ENCODE measurements around the gene TEAD2. TPM values are rescaled to one million over a fixed set of nuclear protein-coding genes. Genes with fewer than 3 reads are reported as not detected.

TEAD2 gene
- total and polyA plus RNA-seq, 2 of the 13 experiments (the other 11 are each of a cell fraction or from before 2014, with no cell fraction given) = 10.8 to 12.5 TPM

- TF ChIP-seq ZFP62 (CRISPR knock-in tag; IDR thresholded peaks at IDR 0.05) = no peak
- no peak for TF ChIP-seq ZNF333 (CRISPR knock-in tag; IDR thresholded peaks at IDR 0.05; ENCODE audit: borderline replicate concordance)
- TF ChIP-seq REXO4 (CRISPR knock-in tag; IDR thresholded peaks at IDR 0.05; ENCODE audit: borderline replicate concordance) = no peak
- TF ChIP-seq, protein P1, sequence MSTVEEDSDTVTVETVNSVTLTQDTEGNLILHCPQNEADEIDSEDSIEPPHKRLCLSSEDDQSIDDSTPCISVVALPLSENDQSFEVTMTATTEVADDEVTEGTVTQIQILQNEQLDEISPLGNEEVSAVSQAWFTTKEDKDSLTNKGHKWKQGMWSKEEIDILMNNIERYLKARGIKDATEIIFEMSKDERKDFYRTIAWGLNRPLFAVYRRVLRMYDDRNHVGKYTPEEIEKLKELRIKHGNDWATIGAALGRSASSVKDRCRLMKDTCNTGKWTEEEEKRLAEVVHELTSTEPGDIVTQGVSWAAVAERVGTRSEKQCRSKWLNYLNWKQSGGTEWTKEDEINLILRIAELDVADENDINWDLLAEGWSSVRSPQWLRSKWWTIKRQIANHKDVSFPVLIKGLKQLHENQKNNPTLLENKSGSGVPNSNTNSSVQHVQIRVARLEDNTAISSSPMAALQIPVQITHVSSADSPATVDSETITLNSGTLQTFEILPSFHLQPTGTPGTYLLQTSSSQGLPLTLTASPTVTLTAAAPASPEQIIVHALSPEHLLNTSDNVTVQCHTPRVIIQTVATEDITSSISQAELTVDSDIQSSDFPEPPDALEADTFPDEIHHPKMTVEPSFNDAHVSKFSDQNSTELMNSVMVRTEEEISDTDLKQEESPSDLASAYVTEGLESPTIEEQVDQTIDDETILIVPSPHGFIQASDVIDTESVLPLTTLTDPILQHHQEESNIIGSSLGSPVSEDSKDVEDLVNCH (CRISPR knock-in tag; IDR thresholded peaks at IDR 0.05) = no peak
- TF ChIP-seq NR2F2 (IDR thresholded peaks at IDR 0.05; ENCODE audit: borderline replicate concordance, low read depth) = no peak
- TF ChIP-seq, protein P2, sequence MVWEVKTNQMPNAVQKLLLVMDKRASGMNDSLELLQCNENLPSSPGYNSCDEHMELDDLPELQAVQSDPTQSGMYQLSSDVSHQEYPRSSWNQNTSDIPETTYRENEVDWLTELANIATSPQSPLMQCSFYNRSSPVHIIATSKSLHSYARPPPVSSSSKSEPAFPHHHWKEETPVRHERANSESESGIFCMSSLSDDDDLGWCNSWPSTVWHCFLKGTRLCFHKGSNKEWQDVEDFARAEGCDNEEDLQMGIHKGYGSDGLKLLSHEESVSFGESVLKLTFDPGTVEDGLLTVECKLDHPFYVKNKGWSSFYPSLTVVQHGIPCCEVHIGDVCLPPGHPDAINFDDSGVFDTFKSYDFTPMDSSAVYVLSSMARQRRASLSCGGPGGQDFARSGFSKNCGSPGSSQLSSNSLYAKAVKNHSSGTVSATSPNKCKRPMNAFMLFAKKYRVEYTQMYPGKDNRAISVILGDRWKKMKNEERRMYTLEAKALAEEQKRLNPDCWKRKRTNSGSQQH (CRISPR knock-in tag; IDR thresholded peaks at IDR 0.05; ENCODE audit: low read depth) = no peak
- no peak for TF ChIP-seq RCOR2 (CRISPR knock-in tag; IDR thresholded peaks at IDR 0.05)
- no peak for TF ChIP-seq REST (IDR thresholded peaks at IDR 0.05; ENCODE audit: borderline replicate concordance in 1 of 2, low read depth in 1 of 2, low read length in 2 of 2)
- TF ChIP-seq, protein P3, sequence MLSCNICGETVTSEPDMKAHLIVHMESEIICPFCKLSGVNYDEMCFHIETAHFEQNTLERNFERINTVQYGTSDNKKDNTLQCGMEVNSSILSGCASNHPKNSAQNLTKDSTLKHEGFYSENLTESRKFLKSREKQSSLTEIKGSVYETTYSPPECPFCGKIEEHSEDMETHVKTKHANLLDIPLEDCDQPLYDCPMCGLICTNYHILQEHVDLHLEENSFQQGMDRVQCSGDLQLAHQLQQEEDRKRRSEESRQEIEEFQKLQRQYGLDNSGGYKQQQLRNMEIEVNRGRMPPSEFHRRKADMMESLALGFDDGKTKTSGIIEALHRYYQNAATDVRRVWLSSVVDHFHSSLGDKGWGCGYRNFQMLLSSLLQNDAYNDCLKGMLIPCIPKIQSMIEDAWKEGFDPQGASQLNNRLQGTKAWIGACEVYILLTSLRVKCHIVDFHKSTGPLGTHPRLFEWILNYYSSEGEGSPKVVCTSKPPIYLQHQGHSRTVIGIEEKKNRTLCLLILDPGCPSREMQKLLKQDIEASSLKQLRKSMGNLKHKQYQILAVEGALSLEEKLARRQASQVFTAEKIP (CRISPR knock-in tag; IDR thresholded peaks at IDR 0.05; ENCODE audit: borderline replicate concordance) = no peak
- no peaks in the 10 kb centered on the region for H4K20me1 ChIP-seq (ENCODE audit: insufficient read depth, low read length)
- in situ Hi-C loops (cut with HindIII; ENCODE audit: extremely low pct_ligation_motif_present, low pct_unique_long_range_greater_than_20kb) = no loop called here
- FAIRE-seq (no peak), ATAC-seq (no peak), DNase-seq (ENCODE audit: low spot score) (no peak)
- H3K27me3 ChIP-seq (ENCODE audit: control insufficient read depth in 1 of 2, insufficient read depth in 2 of 2, low read length in 2 of 2) = peaks cover 11 to 24% of the 10 kb centered on the region in 2 experiments; a peak in 4 of 5 replicates
- BruUV-seq (replicated peaks) = no TSS peak
- intact Hi-C loops (cut with micrococcal nuclease; ENCODE audit: unreplicated experiment) = no loop called here
- no peak overlapping the region for H2AFZ ChIP-seq (ENCODE audit: low read length)
- no peak overlapping the region for H3K4me3 ChIP-seq (replicated peaks in 1 of 3; ENCODE audit: insufficient read depth in 1 of 3, low read depth in 2 of 3, low read length in 3 of 3)
- no peaks in the 10 kb centered on the region for H3K36me3 ChIP-seq (replicated peaks in 1 of 2; ENCODE audit: control insufficient read depth in 1 of 2, insufficient read depth in 2 of 2, low read length in 2 of 2)
- ChIA-PET CTCF (ENCODE audit: low intra/inter-chr PET ratio, low total read pairs) (no interaction called here), POLR2A (no interaction called here)
- H3K9ac ChIP-seq (ENCODE audit: insufficient read depth, low read depth, low read length) = no peak overlapping the region
- H3K79me2 ChIP-seq (ENCODE audit: insufficient read depth, low read length) = no peaks in the 10 kb centered on the region
- H3K9me3 ChIP-seq (ENCODE audit: low read length) = no peaks in the 10 kb centered on the region
- no peak overlapping the region for H3K27ac ChIP-seq (ENCODE audit: extremely low read length, insufficient read depth, low read length)
- H3K4me2 ChIP-seq (ENCODE audit: low read depth, low read length) = no peak overlapping the region
- H3K4me1 ChIP-seq (ENCODE audit: insufficient read depth, low read length) = no peaks in the 10 kb centered on the region
- WGBS (ENCODE audit: low lambda C conversion rate) = 66% methylated on average over 16 of the region's 16 CpGs
These were observed 45.3 kb upstream of the TEAD2 start for GRCh38 chr19:49407482-49408015.

Measured in HepG2 (cell line).